ENCODE results near the gene KLF9.

DNA sequence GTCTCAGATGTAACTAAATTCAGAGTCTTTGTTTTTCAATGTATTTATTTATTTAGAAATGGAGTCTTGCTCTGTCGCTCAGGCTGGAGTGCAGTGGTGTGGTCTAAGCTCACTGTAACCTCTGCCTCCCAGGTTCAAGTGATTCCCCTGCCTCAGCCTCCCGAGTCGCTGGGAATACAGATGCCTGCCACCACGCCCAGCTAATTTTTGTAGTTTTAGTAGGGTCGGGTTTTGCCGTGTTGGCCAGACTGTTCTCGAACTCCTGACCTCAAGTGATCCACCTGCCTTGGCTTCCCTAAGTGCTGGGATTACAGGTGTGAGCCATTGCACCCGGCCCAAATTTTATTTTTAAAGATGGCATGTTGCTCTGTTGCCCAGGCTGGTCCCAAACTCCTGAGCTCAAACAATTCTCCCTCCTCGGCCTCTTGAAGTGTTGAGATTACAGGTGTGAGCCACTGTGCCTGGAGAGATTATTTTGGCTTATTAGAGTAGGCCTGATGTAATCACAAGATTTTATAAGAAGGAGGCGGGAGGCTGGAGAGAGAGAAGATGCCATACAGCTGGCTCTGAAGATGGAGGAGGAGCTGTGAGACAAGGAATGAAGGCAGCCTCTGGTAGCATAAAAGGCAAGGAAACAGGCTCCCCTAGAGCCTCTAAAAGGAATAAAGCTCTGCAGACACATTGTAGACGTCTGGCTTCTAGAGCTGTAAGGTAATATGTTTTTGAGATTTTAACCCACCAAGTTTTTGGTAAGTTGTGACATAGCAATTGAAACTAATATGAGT is 12.9 kb upstream of the KLF9 start:
- TF ChIP-seq, protein P1, sequence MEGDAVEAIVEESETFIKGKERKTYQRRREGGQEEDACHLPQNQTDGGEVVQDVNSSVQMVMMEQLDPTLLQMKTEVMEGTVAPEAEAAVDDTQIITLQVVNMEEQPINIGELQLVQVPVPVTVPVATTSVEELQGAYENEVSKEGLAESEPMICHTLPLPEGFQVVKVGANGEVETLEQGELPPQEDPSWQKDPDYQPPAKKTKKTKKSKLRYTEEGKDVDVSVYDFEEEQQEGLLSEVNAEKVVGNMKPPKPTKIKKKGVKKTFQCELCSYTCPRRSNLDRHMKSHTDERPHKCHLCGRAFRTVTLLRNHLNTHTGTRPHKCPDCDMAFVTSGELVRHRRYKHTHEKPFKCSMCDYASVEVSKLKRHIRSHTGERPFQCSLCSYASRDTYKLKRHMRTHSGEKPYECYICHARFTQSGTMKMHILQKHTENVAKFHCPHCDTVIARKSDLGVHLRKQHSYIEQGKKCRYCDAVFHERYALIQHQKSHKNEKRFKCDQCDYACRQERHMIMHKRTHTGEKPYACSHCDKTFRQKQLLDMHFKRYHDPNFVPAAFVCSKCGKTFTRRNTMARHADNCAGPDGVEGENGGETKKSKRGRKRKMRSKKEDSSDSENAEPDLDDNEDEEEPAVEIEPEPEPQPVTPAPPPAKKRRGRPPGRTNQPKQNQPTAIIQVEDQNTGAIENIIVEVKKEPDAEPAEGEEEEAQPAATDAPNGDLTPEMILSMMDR (conservative IDR thresholded peaks at IDR 0.05) = no peak
- no peak for TF ChIP-seq ZFX (IDR thresholded peaks at IDR 0.05)
